Occipital lobe (tissue), 2 donors: ENCODE measurements around the gene DNAJC6. TPM values are rescaled to one million over a fixed set of nuclear protein-coding genes. Genes with fewer than 3 reads are reported as not detected.
"Not testable (repeated sequence)": the region's sequence is repeated elsewhere in the genome, so short reads cannot be mapped to it uniquely, and the experiment has no call there.

Source experiments
- DNase-seq: peaks from one replicate; lab custom pipeline; 2025; lab: John Stamatoyannopoulos, UW
- total RNA-seq: library from RNA; depleted of rRNA; stranded (reverse); fragments of >200 nt; gene quantifications from one replicate; pipeline ENCODE4 v1.2.3, GENCODE V29; 2014

Gene DNAJC6
- 104 TPM for total RNA-seq

DNA sequence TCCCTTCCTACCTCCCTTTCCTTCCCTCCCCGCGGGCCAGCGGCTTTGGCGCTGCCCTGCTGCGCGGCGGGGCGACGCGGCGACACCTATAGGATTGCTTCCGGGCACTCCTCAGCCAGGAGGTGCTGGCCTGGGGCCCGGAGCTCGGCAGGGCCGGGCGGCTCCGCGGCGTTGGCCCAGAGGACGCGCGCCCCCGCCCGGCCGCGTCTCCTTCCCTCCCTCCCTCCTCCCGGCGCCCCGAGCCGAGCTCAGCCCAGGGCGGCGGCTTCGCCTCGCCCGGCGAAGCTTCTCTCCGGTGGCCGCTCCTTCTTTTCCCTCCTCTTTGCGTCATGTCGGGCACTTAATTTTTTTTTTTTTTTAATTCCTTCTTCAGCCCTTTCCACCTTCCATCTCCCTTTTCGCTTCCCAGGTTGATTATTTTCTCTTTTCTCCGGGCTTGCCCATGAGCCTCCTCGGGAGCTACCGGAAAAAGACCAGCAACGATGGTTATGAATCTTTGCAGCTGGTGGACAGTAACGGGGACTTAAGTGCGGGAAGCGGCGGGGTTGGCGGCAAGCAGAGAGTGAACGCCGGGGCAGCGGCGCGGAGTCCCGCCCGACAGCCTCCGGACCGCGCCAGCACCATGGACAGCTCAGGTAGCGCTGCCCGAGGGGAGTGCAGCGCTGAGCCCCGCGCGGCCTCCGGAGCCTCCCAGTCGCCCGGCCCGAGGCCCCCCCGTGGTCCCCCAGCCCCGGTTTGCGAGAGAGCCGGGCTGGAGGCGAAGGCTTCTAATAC is at the start of gene DNAJC6:
TSS of gene DNAJC6 (plus strand) at position 240 of the 774 bp plus-strand sequence. CDS start at position 443, 203 bp downstream.
- DNase-seq: peak; percentile 21

DNA sequence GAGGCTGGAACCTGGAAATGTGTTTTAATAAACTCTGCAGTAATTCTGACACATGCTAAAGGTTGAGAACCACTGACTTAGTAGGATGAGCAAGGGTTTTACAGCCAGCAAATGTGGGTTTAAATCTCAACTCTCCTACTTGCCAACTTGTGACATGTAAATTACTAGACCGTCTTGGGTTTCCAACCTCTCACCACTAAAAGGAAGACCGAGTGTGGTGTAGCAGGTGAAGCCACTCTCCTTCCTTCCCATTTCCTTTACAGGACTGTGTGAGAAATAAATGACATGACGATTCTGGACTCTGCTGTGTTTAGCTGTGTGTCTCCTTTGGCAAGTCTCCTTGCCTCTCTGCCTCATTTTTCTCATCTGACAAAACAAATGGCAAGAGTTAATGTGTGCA is 49.5 kb upstream of the DNAJC6 start:
- no peak for DNase-seq

GRCh38 chr1:65260851-65261473 is 48.4 kb upstream of the DNAJC6 start:
- peak; percentile 31 for DNase-seq

DNA sequence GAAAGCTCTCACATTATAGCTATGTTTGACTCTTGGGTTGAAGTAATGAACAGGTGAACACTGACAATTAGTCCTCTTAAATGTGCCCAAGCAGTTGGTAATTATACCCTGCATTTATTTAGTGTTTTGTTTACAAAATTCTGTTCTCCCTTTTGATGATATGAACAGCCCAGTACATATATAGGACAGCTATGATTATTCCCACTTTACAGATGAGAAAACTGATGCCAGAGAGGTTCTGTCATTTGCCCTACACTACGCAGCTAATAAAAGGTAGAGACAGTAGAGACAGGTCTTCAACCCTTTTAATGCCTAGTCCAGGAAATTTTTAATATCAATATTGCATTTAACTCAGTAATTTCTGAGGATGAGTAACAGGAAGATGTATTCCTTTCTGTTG is 46.1 kb upstream of the DNAJC6 start:
- no peak for DNase-seq

DNA sequence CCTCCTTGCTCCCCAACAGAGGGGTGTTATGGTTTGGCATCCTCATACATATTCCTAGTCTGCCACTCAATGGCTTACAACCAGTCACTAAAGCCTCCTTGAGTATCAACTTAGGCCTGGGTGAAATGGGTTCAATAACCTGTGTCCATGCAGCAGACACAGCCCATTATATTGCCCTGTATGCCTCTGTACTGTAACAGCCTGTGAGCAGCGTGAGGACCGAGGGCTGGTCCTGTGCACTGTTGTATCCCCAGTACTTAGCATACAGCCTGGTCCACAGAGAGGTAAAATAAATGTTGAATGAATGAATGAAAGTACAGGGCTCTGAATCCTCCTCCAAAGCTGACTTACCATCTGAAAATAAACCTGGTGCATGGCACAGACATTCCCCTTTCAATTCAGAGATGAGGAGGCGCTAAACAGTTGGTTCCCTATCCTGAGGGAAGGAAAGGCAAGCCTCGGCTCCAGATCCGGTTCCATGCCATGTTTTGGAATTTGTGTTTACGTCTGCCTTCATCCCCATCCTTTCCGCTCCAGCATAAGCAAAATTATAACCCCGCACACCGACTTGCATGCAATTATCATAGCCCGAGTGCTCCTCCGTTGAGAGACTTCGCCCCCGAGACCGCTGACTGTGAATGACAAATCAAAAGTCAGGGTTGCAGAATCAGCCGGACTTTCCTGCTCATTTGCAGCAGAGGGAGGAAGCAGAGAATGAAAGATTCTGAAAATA is 45.0 kb upstream of the DNAJC6 start:
- DNase-seq: peak; percentile 71

- no peak for DNase-seq
Measured at GRCh38 chr1:65265296-65265650, 44.1 kb upstream of the DNAJC6 start.

- DNase-seq: peak; percentile 43
Measured at GRCh38 chr1:65265651-65266351, 43.5 kb upstream of the DNAJC6 start.

- DNase-seq: no peak
Measured at GRCh38 chr1:65266476-65266875, 42.9 kb upstream of the DNAJC6 start.

DNA sequence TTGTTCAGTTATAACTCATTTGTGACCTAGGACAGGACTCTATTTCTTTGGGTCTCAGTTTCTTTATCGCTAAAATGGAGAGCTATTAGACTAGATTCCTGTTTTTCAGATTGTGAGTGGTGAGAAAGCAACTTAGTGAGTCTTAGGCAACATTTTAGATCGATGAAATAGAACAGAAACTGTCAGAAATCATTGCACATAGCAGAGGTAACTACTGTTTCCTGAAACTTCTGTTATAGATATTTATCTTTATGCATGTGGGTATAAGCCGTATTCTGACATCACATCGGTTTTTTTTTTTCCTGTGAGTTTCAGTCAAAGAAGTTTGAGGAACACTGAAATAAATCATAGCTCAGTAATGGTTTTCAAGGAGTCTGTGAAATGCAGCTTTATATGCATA is 42.1 kb upstream of the DNAJC6 start:
- no peak for DNase-seq

- DNase-seq: no peak
Measured at GRCh38 chr1:65267683-65268082, 41.7 kb upstream of the DNAJC6 start.

GRCh38 chr1:65269612-65270011 is 39.7 kb upstream of the DNAJC6 start:
- no peak for DNase-seq

- DNase-seq: no peak
Measured at GRCh38 chr1:65276197-65276939, 33.0 kb upstream of the DNAJC6 start.

GRCh38 chr1:65277605-65278347 is 31.6 kb upstream of the DNAJC6 start:
- DNase-seq: no peak

GRCh38 chr1:65278376-65279069 is 30.8 kb upstream of the DNAJC6 start:
- no peak for DNase-seq

DNA sequence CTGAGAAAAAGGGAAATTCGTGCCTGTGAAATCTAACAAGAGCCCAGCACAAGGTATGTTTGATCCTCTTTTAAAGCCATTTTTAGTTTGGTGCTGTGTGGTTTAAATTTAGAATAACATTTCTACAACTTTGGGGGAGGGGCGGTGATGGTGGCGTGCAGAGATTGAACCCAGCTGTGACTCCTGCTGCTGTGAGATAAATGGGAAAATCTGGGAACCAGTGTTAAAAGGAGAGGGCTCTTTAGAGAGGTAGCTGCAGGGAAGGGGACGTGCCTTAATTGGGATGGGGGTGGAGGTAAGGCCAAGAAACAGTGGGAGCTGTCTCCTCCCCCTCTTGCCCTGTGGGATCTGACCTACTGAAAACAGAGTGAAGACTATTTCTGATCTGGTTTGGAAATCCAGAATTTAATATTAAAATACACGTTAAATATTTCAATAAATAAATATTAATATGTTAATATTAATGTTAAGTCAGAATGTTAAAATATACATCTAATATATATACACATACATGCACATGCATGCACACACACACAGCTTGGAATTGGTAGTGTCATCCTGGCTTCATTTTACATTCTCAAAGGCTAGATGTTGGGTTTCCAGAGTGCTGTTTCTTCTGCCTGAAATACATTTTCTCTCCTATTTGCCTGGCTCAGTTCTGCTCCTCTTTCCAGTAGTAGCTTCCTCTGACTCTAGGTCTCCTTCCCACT is 30.1 kb upstream of the DNAJC6 start:
- no peak for DNase-seq

- DNase-seq: no peak
Measured at GRCh38 chr1:65281846-65282245, 27.5 kb upstream of the DNAJC6 start.

GRCh38 chr1:65284229-65284628 is 25.1 kb upstream of the DNAJC6 start:
- DNase-seq: no peak

- no peak for DNase-seq
Measured at GRCh38 chr1:65289449-65289848, 19.9 kb upstream of the DNAJC6 start.

DNA sequence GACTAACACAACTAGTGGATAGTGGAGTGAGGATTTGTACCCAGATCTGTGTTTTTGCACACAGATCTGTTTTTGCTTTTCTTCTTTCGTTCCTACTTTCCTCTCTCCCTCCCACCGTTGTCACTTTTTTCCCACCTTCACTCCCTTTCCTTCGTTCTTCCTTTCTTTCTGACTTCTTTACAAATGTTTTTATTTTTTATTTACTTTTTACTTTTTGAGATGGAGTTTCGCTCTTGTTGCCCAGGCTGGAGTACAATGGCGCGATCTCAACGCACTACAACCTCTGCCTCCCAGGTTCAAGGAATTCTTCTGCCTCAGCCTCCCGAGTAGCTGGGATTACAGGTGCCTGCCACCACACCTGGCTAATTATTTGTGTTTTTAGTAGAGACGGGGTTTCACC is 17.5 kb upstream of the DNAJC6 start:
- not testable (repeated sequence) for DNase-seq
